HG03095 (cell line): ENCODE data around the gene EN2.

Experiments
- ATAC-seq: cut with Tn5 transposase; IDR thresholded peaks from one replicate; pipeline ENCODE4 v1.9.1; 2021; ENCODE audit warnings: moderate library complexity; ENCODE audit not compliant: unreplicated experiment

EN2 gene

DNA sequence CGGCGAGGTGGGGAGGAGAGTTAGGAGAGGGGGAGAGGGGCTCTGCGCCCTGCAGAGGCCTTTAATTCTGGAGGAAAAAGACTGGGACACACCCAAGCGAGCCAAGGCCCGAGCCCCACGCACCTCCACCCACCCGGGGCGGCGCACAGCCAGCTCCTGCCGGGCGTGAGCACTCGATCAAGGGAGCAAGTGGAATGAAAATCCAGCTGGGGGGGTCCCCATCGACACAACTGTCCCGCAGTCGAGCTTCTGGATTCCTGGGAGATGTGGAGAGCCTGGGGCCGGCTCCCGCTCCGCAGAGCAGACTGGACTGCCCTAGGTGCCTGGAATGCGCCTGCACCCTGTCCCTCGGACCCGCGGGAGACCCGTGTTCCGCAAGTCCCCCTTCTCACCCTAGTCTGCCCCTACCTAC is 7.4 kb upstream of the EN2 start:
- ATAC-seq: no peak

DNA sequence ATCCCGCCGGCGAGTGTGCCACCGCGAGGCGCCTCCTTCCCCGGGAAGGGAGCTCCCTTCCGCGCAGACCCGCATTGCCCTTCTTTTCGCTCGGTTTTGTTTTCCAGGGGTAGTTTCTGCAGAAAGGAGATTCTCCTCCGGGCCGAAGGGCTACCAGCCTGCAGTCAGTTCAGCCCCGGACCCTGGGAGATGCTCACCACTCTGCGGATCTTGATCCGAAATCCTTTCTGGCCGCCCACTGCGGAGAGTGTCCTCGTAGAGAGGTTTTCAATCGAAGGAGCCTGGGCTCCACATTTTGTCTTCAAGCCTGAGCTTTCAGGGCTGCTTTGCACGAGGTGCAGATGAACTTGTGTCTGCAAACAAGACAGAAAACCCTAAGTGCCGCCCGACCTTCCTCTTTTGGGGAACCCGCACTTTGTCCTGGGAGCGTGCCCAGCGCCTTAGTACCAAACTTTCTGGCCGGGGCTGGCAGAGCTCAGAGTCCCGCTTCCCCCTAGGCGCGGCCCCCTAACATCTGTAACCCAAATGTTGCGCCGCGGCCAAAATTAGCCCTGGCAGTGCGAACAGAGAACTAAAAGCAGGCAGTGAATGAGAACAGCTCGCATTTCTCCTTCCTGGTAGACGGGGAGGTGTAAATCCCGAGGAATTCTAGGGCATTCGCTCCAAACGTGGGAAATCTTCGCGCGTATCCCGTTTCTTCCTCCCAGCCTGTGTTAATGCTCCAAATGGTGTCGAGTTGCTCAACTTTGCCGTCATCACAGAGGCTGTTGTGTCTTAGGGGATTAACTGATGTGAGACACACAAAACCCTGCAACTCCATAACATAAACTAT is 6.7 kb upstream of the EN2 start:
- ATAC-seq: no peak

DNA sequence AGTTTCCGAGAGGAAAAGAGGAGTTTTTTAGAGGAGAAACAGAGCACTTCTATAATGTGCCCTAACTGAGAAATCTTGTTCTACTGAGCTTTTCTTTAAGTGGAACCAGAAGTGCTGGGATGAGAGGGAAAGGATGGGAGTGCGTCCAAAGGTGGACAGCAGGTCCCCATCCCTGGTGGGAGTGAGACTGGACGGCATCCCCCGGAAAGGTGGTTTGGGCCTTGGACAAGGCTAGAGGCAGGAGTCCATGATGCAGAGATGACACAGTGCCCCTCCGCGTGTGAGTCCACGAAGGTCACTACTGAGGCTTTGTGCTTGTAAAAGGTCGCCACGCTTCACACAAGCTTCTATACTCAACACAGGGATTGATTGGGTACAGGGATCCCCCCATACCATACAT is 6.1 kb upstream of the EN2 start:
- no peak for ATAC-seq

DNA sequence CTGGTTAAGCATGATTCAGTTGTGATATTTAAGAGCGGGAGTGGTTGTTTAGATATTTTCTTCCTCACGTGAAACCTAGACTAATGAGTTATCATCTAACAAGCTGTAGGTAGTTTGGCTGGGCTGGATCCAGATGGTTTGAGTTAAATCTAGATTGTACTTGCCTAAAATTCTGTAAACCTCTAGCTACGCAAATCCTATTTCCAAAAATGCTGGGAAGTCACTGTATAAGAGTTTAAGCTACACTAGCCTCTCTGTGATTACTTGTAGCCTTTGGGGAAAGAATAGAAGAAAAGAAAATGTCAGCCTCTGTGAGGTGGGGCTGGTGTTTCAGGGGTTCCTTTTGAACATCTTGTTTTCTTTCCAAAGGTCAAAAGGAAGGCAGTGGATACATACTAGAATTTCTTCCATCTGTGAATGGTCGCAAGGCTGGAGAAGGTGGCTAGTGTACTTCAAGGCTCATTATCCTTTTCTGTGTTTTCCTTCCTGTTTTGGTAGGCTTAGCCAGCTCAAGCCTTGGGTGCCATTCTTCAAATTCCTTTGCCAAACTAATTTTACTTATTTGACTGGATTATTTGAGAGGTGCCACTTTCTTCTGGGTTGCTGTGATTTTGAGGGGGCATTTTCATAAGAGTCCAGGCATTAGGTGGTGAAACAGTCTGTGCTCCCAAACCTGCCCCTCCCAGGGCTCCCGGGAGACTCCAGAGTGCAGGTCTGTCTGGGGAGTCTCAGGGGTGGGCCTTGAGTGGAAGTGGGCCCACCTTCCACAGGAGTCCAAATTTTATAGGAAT is 5.2 kb upstream of the EN2 start:
- ATAC-seq: no peak

DNA sequence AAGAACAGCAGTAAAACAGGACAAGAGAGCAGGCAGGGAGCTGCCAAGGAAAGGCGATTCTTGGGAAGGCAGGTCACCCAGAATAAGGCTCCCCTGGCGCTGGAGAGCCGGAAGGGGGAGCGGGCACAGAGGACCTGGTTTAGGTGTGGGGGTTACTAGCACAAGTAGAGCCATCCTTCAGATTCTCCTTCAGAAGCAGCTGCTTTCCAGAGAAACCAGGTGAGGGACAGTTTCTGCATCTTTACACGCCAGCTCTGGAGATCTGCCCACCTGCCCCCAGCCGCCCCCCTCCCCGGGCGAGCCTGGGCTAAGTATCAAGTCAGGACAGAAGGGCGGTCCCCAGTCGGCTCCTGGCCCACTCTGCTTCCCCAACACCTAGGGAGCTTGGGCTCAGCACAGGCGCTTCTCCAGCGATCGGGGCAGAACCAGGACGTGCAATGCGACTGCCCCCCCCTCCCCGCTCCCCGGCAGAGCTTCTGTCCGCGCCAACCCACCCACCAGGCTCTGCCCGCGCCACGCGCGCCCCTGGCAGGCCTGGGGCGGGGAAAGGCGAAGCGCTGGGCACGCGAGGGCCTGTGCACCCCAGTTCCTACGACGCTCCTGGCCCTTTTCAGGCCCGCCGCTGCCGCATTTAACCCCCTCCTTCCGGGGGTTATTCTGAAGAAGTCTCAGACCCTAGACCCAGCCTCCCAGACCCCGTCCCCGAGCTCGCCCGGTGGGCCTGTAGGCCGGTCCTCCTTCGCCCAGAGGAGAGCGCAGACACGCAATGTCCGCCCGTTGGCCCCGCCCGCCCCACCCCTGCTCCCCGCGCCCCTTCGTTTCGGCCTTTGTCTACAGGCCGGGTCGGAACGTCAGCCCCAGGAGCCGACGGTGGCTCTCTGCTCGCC is 4.4 kb upstream of the EN2 start:
- ATAC-seq: no peak

DNA sequence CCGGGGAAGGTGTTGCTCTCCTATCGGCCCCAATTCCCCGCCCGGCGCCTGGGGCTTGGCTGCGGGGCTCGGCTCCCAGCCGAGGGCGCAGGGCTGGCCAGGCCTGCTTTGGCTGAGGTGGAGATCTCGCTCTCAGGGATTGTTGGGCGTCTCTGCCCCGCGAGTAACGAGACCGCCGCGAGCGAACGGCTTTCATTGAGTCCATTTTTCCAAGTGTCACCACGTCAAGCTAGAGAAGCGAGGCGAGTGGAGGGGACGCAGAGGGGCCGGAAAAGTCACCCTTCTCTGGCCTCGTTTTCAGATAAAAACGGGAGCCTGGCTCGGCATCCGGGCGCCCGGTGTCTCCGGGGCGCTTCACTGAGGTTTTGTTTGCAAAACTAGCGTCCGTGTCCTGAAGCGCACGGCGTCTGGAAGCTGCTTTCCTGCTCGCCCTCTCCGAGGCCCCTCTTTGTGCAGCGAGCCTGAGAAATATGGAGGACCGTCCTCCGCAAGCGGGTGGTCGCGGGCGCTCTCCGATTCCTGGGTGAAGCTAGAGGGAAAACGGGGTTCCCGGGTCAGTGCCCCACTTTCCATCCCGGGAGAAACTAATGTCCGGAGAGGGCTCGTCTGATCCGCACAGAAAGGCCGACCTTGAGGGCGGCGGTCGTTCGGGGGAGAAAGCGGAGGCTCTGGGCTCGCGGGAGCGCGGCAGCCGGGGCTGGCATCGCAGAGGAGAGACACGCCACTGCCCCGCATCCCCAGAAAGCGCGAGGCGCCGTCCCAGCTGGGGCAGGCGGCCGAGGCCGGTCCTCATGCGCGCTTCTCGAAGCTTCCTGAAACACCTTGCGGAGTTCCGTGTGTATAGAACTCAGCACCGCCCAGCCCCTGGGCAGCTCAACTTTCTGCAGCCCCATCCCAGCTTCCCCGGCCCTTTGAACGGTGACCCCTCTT is 3.5 kb upstream of the EN2 start:
- no peak for ATAC-seq

DNA sequence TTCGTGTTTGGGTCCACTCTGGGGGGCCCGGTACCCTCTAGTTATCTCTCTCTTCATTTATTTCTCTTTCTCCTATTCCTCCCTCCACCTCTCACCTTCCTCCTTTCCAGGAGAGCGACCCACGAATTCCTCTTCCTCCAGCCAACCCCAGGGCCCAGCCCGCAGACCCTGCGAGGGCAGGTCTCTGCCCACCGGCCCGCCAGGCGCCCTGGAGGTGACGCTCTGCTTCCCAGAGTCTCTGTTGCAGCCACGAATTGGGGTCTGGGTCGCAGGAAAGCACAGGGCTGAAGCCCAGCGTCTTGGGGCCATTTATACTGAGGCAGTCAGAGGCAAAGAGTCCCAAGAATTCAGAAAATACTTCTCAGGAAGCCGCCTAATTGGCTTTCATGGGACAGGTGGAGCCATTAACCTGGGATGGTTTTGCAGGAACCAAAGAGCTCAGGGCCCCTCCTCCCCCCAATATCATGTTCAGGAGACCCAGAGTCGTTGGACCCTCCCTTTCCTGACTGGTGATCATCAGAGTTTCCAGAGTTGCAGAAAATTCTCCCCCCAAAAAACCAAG is 2.7 kb upstream of the EN2 start:
- ATAC-seq: no peak

DNA sequence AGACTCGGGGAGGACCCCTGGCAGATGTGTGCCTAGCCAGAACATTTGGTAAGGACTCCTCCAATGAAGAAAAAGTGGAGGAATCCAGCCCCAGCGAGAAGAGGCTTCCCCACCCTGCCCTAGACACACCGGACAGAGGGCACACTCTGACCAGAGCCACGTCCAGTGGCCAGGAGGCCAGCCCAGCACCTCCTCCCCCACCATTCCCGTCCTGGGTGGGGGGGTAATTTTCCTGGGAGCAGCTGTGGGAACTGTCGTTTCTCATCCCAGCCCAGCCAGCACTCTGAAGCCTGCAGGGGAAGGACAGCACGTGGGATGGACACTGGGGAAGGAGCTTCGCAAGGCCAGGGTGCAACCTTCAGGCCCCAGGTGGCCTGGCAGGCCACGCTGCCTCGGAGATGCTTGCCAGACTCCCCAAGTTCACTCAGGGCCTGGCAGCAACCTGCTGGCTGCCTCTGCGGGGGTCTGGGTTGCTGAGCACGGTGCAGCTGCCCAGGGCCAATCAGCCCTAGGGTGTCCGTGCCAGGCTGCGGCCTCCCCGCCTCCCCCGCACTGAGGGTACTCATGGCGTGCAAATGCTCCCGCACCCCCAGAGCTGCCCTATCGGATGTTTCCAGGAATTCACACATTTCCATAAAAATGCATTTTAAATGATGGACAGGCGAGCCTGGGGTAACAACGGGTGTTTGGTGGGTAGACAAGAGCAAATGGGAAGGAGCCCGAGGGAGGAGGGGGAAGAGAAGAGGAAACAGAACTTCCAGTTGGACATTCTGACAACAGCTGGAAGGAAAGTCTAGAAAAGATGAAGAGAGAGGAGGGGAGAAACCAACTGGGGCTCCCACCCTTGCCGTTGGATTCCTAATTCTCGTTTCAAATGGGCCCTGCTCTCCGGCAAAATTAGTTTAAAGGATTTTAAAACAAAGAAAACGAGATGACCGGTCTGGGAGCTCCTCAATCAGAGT is 1.9 kb upstream of the EN2 start:
- no peak for ATAC-seq

DNA sequence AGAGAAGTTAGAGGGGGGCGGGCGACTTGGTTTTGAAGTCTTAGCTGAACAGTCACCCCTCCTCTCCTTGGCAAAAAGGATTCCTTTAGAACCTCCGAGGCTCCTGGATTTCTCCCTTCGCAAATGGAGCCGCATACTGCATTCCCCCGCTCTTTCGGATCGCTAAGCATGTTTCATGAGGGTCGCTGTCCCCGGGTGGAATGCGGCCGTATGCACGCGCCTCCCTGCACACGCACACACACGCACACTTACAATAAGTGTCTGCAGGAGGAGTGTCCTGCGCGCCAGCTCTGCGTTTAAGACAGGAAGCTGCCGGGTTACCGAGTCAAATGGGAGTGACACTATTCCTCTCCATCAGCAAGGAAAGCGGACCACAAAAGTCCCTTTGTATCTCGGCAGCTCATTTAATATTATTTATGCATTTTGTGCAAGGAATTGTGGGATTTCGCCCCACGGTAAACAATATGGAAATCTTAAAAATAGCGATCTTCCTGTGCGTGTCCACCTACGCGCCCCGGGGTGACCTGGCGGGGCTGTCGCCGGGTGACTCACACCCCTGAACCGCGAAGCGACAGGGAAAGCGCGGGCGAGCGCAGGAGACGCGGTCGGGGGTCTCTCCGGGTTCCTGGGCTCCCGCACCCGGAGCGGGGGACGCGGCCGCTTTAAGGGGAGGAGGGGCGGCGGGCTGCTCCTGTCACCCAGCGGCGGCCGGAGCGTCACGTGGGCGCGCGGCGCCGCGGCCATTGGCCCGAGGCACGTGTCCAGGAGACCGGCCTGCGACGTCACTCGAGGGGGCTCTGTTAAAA is 988 bp upstream of the EN2 start:
- no peak for ATAC-seq

DNA sequence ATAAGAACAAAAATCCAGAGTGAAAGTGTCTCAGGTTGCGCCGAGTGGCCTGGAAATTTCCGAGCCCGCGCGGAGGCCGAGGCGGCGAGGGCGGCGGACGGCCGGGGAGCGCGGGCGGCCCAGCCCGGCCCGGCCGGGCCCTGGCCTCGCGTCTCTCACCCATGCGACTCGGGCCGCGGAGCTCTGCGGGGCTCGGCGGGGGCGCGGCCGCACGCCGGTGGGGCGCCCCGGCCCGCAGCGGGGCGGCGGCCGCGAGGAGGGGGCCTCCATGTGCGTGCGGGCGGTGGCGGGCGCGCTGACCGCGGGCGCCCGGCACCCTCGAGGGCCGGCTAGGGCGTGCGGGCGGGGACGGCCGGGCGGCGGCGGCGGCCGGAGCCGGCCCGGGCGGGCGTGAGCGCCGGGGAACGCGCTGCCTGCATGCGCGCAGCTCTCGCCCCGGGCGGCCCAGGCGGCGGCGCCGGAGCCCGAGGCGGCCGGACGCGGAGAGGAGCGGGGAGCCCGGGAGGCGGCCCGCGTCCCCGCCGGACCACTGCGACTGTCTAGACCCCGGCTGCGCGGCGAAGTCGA is 302 bp upstream of the EN2 start:
- ATAC-seq: no peak

DNA sequence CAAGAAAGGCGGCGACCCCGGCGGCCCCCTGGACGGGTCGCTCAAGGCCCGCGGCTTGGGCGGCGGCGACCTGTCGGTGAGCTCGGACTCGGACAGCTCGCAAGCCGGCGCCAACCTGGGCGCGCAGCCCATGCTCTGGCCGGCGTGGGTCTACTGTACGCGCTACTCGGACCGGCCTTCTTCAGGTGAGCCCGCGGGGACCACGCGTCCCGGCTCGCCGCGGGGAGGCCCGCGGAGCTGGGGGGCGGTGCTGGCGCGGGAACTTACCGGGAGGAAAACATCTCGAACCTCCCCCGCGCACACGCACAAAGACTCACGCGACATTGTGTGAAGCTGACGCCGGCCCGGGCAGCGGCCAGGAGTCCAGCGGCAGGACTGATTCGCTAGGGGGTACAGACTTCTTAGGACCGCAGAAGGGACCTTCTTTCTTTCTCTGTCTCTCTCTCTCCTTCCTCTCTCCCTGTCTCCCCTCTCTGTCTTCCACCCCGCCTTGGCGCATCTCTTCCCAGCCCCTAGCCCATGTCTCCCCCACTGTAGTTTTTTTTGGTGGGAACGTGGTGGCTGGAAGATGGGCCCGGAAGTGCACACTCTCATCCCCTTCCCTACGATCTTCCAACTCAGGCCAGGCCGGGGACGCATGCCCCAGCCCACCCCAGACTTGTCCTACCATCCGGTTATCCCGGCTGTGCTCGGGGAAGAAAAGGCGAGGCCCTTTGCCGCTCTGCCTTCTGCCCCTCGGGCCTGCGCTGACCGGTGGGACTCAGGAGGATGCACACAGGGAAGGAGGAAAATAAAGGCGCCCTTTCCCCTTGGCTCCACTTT is 1.2 kb downstream of the EN2 start:
- ATAC-seq: no peak

DNA sequence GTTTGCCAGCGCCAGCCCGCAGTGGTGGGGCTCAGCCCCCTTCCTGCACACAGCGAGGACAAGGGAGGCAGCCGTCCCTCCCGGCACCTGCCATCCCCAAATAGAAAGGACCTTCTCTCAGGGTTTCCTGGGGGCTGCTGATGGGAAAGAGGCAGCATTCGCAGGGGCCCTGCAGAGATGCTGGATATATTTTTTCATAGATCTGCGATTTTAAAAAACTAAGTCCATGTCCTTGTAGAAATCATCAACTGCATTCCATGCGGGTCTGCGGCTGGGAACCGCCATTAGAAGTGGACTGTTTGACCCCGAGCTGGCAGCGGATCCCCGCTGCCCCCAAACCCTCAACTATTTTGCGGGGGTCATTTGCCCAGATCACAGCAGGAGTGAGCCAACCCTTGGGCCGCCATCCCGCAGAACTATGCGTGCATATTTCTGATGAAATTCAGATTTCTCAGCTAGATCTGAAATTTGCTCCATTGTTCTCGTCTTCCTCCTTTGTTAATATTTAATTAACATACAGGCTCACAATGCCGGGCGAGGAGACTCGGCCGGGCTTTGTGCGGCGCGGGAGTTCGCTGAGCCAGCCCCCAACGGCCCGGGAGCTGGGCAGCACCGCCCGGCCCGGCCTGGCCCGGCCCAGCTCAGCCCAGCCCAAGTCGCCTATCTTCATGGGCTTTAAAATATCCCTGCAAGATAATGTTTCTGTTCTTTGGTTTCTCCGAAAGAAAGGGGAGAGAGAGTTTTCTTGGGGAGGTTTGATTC is 2.0 kb downstream of the EN2 start:
- ATAC-seq: no peak

DNA sequence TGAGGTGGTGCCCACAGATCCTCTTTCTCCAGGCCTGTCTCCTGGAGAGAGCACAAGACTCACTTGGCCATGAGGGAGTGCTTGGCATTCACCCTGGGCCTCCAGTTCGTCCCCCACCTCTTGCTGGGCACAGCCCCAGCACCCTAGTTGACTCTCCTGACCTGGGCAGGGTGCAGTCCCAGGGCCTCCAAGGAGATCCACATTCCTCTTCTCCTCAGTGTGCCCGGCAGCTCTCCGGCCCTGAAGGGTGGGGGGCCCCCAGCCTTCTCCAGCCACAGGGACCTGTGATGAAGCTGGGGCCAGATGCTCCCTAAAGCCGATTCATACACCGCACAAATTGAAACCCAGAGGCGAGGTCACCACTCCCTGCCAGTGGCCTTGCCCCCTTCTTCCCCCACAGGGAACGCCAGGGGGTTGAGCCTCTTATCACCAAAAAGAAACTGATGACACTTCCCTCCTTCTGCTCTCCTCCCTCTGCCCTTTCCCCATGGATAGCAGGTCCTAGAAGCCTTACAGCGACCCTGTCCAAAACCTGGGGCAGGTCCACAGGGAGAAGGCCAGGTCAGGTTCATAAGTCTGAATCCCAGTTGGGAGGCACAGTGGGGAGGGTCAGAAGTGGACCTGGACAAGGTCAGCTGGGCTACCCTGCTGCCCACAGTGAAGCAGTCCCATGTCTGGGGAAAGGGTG is 3.1 kb downstream of the EN2 start:
- ATAC-seq: no peak

DNA sequence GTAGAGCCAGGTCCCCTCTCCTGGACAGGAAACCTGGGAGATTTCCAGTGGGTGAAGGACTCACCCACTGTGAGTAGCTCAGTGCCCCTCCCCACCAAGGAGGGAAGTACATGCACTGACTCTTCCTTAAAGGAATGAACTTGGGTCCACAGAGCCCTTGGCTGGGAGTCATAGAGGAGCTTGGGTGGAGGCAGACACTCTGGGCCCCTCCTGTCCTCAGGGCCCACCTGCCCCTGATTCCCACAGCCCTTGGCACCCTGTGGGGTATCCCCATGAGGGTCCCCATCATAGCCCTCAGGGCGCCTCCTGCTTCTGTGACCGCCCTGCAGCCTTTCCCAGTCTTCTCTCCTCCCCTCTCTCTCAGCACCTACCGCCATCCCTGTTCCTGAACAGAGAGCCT is 3.7 kb downstream of the EN2 start:
- no peak for ATAC-seq

DNA sequence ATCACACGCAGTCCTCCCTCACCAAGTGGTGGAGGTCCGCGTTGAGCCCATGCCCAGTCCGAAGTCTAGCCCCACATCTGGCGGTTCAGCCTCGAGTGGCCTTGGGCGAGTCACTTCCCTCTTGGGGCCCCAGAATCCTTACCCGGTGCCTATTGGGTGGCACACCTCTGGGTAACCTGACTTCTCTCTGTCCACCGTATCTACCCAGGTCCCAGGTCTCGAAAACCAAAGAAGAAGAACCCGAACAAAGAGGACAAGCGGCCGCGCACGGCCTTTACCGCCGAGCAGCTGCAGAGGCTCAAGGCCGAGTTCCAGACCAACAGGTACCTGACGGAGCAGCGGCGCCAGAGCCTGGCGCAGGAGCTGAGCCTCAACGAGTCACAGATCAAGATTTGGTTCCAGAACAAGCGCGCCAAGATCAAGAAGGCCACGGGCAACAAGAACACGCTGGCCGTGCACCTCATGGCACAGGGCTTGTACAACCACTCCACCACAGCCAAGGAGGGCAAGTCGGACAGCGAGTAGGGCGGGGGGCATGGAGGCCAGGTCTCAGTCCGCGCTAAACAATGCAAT is 4.3 kb downstream of the EN2 start:
- ATAC-seq: no peak
